Neuron (in vitro differentiated cells): ENCODE results near the gene PTPRR.

Experiments used
- H2AFZ ChIP-seq: one replicate; pipeline ENCODE4 v1.6.1; 2013; ENCODE audit warnings: low read depth, mild to moderate bottlenecking, inconsistent platforms, low read length, moderate library complexity
- H3K27me3 ChIP-seq: one replicate; pipeline ENCODE4 v1.6.1; 2013; ENCODE audit warnings: low read length; ENCODE audit not compliant: insufficient read depth
- H3K36me3 ChIP-seq: one replicate; pipeline ENCODE4 v1.6.1; 2013; ENCODE audit warnings: low read length; ENCODE audit not compliant: insufficient read depth
- H3K4me1 ChIP-seq: one replicate; pipeline ENCODE4 v1.6.1; 2013; ENCODE audit warnings: low read length; ENCODE audit not compliant: insufficient read depth
- H3K4me3 ChIP-seq: 2 replicates; pipeline ENCODE4 v1.5.1; 2013; ENCODE audit warnings: mild to moderate bottlenecking, low read length, moderate library complexity
- H3K9me3 ChIP-seq: one replicate; pipeline ENCODE4 v1.6.1; 2013; ENCODE audit warnings: low read length

Gene PTPRR

DNA sequence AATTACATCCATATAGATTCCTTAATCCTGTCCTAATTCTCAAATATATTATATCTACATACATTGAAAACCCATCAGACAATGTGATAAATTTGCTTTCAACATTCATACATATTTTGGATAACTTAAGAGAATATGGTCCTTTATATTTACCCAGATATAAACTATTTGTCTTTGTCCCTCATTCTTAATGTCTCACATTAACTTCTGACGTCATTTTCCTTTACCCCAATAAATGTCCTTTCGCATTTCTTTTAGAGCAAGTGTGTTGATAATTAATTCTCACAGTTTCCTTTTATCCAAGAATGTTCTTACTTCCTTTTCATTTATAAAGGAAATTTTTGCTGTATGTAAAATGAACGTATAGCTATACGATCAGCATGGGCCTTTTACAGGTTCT, 12.6 kb upstream of the PTPRR start:
- no peaks in the 10 kb centered on the region for H3K9me3 ChIP-seq
- H2AFZ ChIP-seq: no peak overlapping the region

GRCh38 chr12:70929029-70929428, 8.5 kb upstream of the PTPRR start:
- Histone ChIP-seq H3K9me3 (no peaks in the 10 kb centered on the region), H2AFZ (no peak overlapping the region), H3K4me3 (no peak overlapping the region), H3K36me3 (no peaks in the 10 kb centered on the region), H3K4me1 (no peaks in the 10 kb centered on the region), H3K27me3 (peaks cover 4% of the 10 kb centered on the region)

More for the DNA sequence above, 12.6 kb upstream of the PTPRR start:
- Histone ChIP-seq H3K36me3 (no peaks in the 10 kb centered on the region), H3K27me3 (no peaks in the 10 kb centered on the region), H3K4me1 (no peaks in the 10 kb centered on the region), H3K4me3 (no peak overlapping the region)

- no peaks in the 10 kb centered on the region for H3K36me3 ChIP-seq
- no peaks in the 10 kb centered on the region for H3K9me3 ChIP-seq
- no peaks in the 10 kb centered on the region for H3K4me1 ChIP-seq
- H3K27me3 ChIP-seq: peaks cover 4% of the 10 kb centered on the region
- no peak overlapping the region for H2AFZ ChIP-seq
- H3K4me3 ChIP-seq: no peak overlapping the region
Measured at GRCh38 chr12:70928071-70928470, 7.5 kb upstream of the PTPRR start.

DNA sequence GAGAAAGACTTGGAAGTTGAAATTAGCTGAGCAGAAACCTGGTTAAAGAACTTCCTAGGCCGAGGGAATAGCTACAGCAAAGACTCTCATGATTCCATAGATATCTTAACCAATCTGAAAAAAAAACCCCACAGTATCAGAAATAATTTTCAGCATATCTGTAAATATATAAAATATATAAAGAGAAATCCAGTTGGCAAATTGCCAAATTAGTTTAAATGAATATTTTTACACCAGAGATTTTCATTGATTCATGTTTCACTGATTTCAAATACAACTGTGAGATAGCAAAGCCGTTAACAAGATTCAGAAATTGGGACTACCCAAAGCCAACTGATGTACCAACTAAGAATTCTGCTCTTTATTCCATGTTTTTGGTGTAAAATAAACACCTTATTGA, 6.8 kb upstream of the PTPRR start:
- Histone ChIP-seq H3K4me1 (no peaks in the 10 kb centered on the region), H3K9me3 (no peaks in the 10 kb centered on the region), H2AFZ (no peak overlapping the region), H3K4me3 (no peak overlapping the region), H3K36me3 (no peaks in the 10 kb centered on the region), H3K27me3 (peaks cover 4% of the 10 kb centered on the region)

DNA sequence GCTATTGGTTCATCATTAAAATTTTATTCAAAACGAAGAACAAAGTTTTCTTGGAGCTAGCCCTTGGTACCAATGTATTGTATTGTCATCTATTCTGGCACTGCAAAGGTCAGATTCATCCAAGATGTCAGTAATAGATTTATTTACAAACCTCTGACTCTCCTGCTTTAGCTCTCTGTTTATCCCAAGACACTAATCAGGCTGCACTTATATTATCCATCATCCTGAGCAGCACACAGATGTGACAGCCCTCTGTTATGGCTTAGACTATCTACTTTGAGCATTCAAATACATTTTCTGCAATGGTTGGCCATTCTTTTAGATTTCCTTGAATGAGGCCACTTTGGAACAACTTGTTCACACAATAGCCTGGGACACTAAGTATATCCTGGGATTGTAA, 5.0 kb upstream of the PTPRR start:
- Histone ChIP-seq H3K36me3 (no peaks in the 10 kb centered on the region), H3K9me3 (no peaks in the 10 kb centered on the region), H2AFZ (no peak overlapping the region), H3K4me3 (no peak overlapping the region), H3K4me1 (no peaks in the 10 kb centered on the region), H3K27me3 (peaks cover 13% of the 10 kb centered on the region)

- Histone ChIP-seq H3K36me3 (no peaks in the 10 kb centered on the region), H3K27me3 (peaks cover 21% of the 10 kb centered on the region), H2AFZ (no peak overlapping the region), H3K9me3 (no peaks in the 10 kb centered on the region), H3K4me3 (no peak overlapping the region), H3K4me1 (peaks cover 6% of the 10 kb centered on the region)
Measured at GRCh38 chr12:70920891-70921290, 353 bp upstream of the PTPRR start.

- Histone ChIP-seq H3K4me1 (peaks cover 6% of the 10 kb centered on the region), H3K27me3 (peaks cover 21% of the 10 kb centered on the region), H3K4me3 (no peak overlapping the region), H3K9me3 (no peaks in the 10 kb centered on the region), H3K36me3 (no peaks in the 10 kb centered on the region), H2AFZ (no peak overlapping the region)
Measured at GRCh38 chr12:70919597-70920035, 922 bp downstream of the PTPRR start.

DNA sequence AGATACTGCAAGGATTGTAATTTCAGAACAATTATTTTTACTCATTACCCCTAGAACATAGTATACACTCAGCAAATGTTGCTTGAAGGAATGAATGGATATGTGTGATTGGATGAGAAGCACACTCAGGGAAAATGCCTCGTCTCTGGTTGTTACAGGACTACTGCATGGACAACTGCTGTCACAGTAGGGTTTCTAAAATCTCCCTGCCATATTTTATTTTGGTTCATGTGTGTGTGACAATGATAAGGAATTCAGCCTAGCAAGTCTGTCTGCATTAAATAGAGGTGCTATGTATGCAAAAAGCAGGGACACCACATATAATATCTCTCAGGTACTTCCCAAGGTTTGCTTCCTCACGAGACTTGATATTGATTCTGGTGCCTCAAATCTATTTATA, 1.4 kb downstream of the PTPRR start:
- Histone ChIP-seq H3K4me1 (peaks cover 6% of the 10 kb centered on the region), H2AFZ (no peak overlapping the region), H3K27me3 (peaks cover 18% of the 10 kb centered on the region), H3K36me3 (no peaks in the 10 kb centered on the region), H3K9me3 (no peaks in the 10 kb centered on the region), H3K4me3 (no peak overlapping the region)

GRCh38 chr12:70918321-70918720, 2.2 kb downstream of the PTPRR start:
- H3K27me3 ChIP-seq: peaks cover 16% of the 10 kb centered on the region
- H2AFZ ChIP-seq: no peak overlapping the region
- no peaks in the 10 kb centered on the region for H3K36me3 ChIP-seq
- H3K4me1 ChIP-seq: peaks cover 6% of the 10 kb centered on the region
- no peaks in the 10 kb centered on the region for H3K9me3 ChIP-seq
- no peak overlapping the region for H3K4me3 ChIP-seq

- H3K4me3 ChIP-seq: no peak overlapping the region
- no peaks in the 10 kb centered on the region for H3K36me3 ChIP-seq
Measured at GRCh38 chr12:70910666-70911065, 9.9 kb downstream of the PTPRR start.

GRCh38 chr12:70908978-70909377, 11.6 kb downstream of the PTPRR start:
- no peaks in the 10 kb centered on the region for H3K4me1 ChIP-seq
- H2AFZ ChIP-seq: no peak overlapping the region
- no peaks in the 10 kb centered on the region for H3K36me3 ChIP-seq
- H3K9me3 ChIP-seq: no peaks in the 10 kb centered on the region
- H3K27me3 ChIP-seq: no peaks in the 10 kb centered on the region
- no peak overlapping the region for H3K4me3 ChIP-seq

More at GRCh38 chr12:70910666-70911065, 9.9 kb downstream of the PTPRR start:
- no peaks in the 10 kb centered on the region for H3K9me3 ChIP-seq
- no peak overlapping the region for H2AFZ ChIP-seq
- H3K27me3 ChIP-seq: no peaks in the 10 kb centered on the region
- H3K4me1 ChIP-seq: no peaks in the 10 kb centered on the region

DNA sequence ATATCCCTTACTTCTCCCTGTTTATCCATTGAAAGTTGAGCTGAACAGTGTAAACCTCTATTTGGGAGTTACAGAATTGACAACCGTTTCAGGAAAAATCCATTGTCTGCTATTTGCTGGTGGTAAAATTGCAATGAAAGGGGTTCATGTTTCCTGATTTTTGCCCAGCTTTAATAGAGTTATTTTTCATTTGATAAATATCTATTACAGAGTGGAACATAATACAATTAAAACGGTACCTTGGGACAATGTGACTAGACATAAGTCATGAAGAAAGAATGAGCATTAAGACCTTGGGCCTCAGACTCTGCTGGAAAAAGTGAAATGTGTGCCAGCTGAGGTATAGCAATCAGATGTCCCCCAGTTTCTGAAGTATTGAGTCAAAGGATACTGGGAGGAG, 13.1 kb downstream of the PTPRR start:
- H3K27me3 ChIP-seq: no peaks in the 10 kb centered on the region
- no peaks in the 10 kb centered on the region for H3K9me3 ChIP-seq
- H2AFZ ChIP-seq: no peak overlapping the region
- no peak overlapping the region for H3K4me3 ChIP-seq
- no peaks in the 10 kb centered on the region for H3K36me3 ChIP-seq
- no peaks in the 10 kb centered on the region for H3K4me1 ChIP-seq

- no peaks in the 10 kb centered on the region for H3K9me3 ChIP-seq
- no peak overlapping the region for H2AFZ ChIP-seq
- no peaks in the 10 kb centered on the region for H3K36me3 ChIP-seq
- H3K4me3 ChIP-seq: no peak overlapping the region
- no peaks in the 10 kb centered on the region for H3K27me3 ChIP-seq
- H3K4me1 ChIP-seq: no peaks in the 10 kb centered on the region
Measured at GRCh38 chr12:70895956-70896355, 24.6 kb downstream of the PTPRR start.

DNA sequence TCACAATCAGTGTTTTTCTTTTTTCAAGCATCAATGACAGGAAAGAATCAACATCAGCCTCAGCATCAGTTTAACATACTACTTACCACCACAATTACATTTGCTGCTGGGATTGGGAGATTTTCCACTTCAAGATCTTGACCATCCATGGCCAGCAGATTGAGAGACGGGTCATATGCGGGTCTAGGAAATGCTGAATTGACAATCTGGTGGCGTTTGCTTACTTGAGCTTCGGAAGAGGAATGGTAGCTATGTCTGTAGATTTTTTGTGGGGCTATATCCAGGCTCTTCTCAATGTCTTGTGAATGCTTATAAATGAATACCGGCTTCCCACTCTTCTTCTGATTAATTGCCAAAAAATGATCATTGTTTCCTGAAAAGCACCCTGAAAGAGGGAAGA, 27.9 kb downstream of the PTPRR start:
- H3K4me1 ChIP-seq: no peaks in the 10 kb centered on the region
- H3K36me3 ChIP-seq: no peaks in the 10 kb centered on the region
- no peak overlapping the region for H3K4me3 ChIP-seq
- H3K27me3 ChIP-seq: no peaks in the 10 kb centered on the region
- H2AFZ ChIP-seq: no peak overlapping the region
- no peaks in the 10 kb centered on the region for H3K9me3 ChIP-seq
